Fibroblast of mammary gland (primary cell): ENCODE measurements around the gene MAGI1.

ENCODE experiments used
- DNase-seq: peaks from one replicate; pipeline ENCODE4 v3.0.0-alpha.2; 2010; ENCODE audit warnings: low read depth
- H3K4me3 ChIP-seq: 2 replicates; pipeline ENCODE4 v1.5.1; 2011; ENCODE audit warnings: low read depth, mild to moderate bottlenecking, low read length, moderate library complexity; ENCODE audit not compliant: control insufficient read depth
- CTCF ChIP-seq: conservative IDR thresholded peaks from 2 replicates; pipeline ENCODE4 v1.5.1; 2011; ENCODE audit warnings: low read depth, low read length, inconsistent platforms; ENCODE audit not compliant: control insufficient read depth, insufficient read depth

Gene MAGI1

GRCh38 chr3:65664446-65664845, 374.3 kb downstream of the MAGI1 start:
- H3K4me3 ChIP-seq: no peak overlapping the region
- TF ChIP-seq CTCF: no peak
- no peak for DNase-seq

GRCh38 chr3:65662095-65662494, 376.6 kb downstream of the MAGI1 start:
- H3K4me3 ChIP-seq: no peak overlapping the region
- TF ChIP-seq CTCF: no peak
- no peak for DNase-seq

- no peak for DNase-seq
- no peak for TF ChIP-seq CTCF
- H3K4me3 ChIP-seq: no peak overlapping the region
These were observed 378.6 kb downstream of the MAGI1 start for GRCh38 chr3:65660000-65660598.

GRCh38 chr3:65659396-65659795, 379.3 kb downstream of the MAGI1 start:
- TF ChIP-seq CTCF: no peak
- H3K4me3 ChIP-seq: no peak overlapping the region
- DNase-seq: no peak

- no peak for DNase-seq
- TF ChIP-seq CTCF: no peak
- no peak overlapping the region for H3K4me3 ChIP-seq
These were observed 380.3 kb downstream of the MAGI1 start for GRCh38 chr3:65658401-65658800.

- no peak for TF ChIP-seq CTCF
- H3K4me3 ChIP-seq: no peak overlapping the region
- no peak for DNase-seq
These were observed 383.7 kb downstream of the MAGI1 start for GRCh38 chr3:65655061-65655460.

- TF ChIP-seq CTCF: no peak
- no peak for DNase-seq
- no peak overlapping the region for H3K4me3 ChIP-seq
These were observed 385.0 kb downstream of the MAGI1 start for GRCh38 chr3:65653731-65654130.
